ENCODE data around the gene GATA1.

The GATA1 gene

GRCh38 chrX:48786341-48786800 is at the start of gene GATA1:
Gene GATA1 (plus strand): TSS chrX:48786590. CDS start chrX:48791110, 4,520 bp downstream.
- DNase-seq: no peak

- DNase-seq: no peak
These were observed 49.5 kb upstream of the GATA1 start for GRCh38 chrX:48736878-48737212.

GRCh38 chrX:48737213-48737938 is 49.0 kb upstream of the GATA1 start:
- peak; percentile 75 for DNase-seq

GRCh38 chrX:48737940-48738339 is 48.5 kb upstream of the GATA1 start:
- no peak for DNase-seq

- DNase-seq: no peak
These were observed 44.6 kb upstream of the GATA1 start for GRCh38 chrX:48741834-48742233.

- DNase-seq: no peak
These were observed 41.2 kb upstream of the GATA1 start for GRCh38 chrX:48745222-48745621.

- no peak for DNase-seq
These were observed 38.9 kb upstream of the GATA1 start for GRCh38 chrX:48747415-48748016.

- DNase-seq: no peak
These were observed 37.2 kb upstream of the GATA1 start for GRCh38 chrX:48749182-48749581.

- no peak for DNase-seq
These were observed 35.0 kb upstream of the GATA1 start for GRCh38 chrX:48751343-48751742.

GRCh38 chrX:48752498-48752897 is 33.9 kb upstream of the GATA1 start:
- no peak for DNase-seq

- DNase-seq: no peak
These were observed 32.6 kb upstream of the GATA1 start for GRCh38 chrX:48753708-48754228.

- DNase-seq: no peak
These were observed 32.2 kb upstream of the GATA1 start for GRCh38 chrX:48754238-48754637.

- no peak for DNase-seq
These were observed 24.5 kb upstream of the GATA1 start, which contains the start of gene GLOD5 for GRCh38 chrX:48761674-48762471. Gene GLOD5 (plus strand): TSS chrX:48761747. CDS start chrX:48761791, 44 bp downstream.

GRCh38 chrX:48769230-48769629 is 17.2 kb upstream of the GATA1 start:
- DNase-seq: no peak

- DNase-seq: no peak
These were observed 16.1 kb upstream of the GATA1 start for GRCh38 chrX:48770296-48770695.

- DNase-seq: no peak
These were observed 13.8 kb upstream of the GATA1 start for GRCh38 chrX:48772602-48773001.

GRCh38 chrX:48776818-48777439 is 9.5 kb upstream of the GATA1 start:
- no peak for DNase-seq

GRCh38 chrX:48779399-48779798 is 7.0 kb upstream of the GATA1 start:
- DNase-seq: no peak

GRCh38 chrX:48781705-48782104 is 4.7 kb upstream of the GATA1 start:
- no peak for DNase-seq

- DNase-seq: no peak
These were observed 4.2 kb upstream of the GATA1 start for GRCh38 chrX:48782216-48782615.

- DNase-seq: no peak
These were observed 3.6 kb upstream of the GATA1 start for GRCh38 chrX:48782795-48783194.

GRCh38 chrX:48784726-48785125 is 1.7 kb upstream of the GATA1 start:
- DNase-seq: no peak

- DNase-seq: no peak
These were observed 1.2 kb upstream of the GATA1 start for GRCh38 chrX:48785186-48785539.

Measured in stimulated activated CD4-positive, alpha-beta T cell treated with anti-CD3 and anti-CD28 coated beads, Interleukin-12 subunit alpha, Interleukin-12 subunit beta, amount 100 ng/mL, for 4 hours (primary cell).